Fibroblast of peridontal ligament (primary cell): ENCODE results near the gene BHLHE23.

Experiments
- DNase-seq: peaks from one replicate; pipeline ENCODE4 v3.0.0-alpha.2; 2010; ENCODE audit errors: extremely low read depth

The BHLHE23 gene

DNA sequence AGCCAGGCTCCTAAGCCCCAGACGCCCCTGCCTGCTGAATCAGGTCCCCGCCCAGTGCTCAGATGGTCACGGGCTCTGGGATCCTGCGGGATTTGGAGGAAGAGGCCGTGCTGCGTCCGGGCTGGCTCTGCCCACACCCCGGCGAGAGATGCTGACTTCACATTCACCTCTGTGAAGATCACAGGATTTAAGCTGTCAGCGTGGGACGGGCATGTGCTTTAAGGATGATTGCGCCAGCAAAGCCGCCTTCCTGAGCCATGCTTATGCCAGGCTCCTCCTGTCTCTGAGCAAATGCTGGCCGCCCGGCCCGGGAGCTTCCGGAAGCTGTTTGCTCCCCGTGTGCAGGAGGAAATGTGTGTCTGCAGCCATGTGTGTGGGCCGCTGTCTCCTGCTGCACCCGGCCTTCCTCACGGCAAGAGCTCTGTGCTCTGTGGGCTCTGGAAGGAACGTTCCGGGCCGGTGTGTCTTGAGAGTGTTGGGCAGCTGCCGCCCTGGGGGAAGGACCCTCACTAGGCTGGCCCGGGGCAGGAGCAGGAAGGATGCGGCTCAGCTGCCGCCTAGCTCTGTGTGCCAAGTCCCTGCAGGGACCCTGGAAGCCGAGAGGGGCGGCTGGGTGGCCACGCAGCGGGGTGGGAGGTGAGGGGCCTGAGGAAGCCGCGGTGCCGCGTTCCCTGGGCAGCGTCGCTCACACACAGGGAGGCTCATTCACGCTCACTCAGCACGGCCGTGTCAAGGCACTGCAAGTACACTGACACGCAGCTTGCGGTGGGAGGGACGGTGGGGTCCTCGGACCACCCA, 19.0 kb upstream of the BHLHE23 start:
- peak; percentile 17 for DNase-seq

DNA sequence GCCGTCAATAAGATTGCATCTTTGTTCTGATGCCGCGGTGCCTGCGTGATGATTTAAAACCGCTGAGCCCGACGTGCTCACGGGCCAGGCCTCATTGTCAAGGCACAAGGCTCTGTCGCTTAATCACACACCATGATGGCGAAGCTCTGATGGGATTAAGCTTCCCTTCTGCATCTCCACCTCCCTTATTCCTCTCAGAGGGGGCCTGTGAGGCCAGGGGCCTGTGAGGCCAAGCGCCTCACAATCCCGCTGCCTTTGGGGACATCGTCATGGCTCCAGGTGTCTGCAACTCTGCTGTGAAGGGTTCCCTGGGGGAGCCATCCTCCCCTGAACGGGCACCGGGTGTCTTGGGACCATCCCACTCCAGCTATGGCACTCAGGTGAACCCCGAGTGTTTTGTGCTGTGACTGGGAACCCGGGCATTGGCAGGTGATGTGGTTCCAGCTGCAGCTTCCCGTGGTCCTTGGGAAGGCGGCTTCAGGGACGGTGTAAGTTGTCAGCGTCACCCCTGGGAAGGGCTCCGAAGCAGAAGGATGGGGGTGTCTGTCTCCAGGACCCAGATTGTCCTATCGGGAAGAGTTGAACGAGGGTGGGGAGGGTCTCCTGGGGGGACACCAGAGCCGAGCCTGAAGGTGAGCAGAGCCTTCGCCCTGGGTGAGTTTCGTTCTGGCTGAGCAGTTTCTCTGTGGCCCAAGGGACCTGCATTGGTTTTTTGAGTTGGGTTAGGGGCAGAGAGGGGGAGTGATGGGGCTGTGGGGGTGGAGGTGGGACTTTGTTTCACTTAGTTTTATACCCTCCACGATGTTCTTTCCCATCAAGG, 18.0 kb upstream of the BHLHE23 start:
- no peak for DNase-seq

DNA sequence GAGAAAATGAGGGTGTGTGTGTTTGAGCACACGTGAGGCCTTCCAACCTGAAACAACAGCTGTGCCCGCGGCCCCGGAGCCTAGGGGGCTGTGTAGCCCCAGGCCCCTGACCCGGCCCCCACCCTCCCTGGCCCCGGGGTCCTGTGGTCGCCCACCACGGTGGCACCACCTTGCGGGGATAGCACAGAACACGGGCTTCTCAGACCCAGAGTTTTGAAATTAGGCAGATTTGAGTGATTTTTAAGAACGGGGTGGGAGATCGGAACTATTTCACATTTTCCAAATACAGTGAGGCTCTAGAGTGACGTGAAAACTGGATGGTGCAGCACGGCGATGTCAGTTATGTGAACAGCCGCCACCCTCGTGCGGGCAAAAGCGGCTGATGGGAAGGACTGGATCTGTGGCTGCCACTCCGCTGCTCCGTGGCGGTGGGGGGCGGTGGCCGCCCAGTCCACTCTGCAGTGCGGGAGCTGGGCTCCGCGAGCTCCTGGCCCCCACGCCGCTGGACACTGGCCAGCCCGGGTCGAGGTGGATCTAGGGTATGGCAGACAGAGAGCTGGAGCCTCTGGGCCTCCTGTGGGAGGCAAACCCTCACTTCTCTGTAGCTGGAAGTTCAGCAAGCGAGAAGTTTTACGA, 17.3 kb upstream of the BHLHE23 start:
- no peak for DNase-seq

GRCh38 chr20:63023071-63023935, 16.5 kb upstream of the BHLHE23 start:
- no peak for DNase-seq

DNA sequence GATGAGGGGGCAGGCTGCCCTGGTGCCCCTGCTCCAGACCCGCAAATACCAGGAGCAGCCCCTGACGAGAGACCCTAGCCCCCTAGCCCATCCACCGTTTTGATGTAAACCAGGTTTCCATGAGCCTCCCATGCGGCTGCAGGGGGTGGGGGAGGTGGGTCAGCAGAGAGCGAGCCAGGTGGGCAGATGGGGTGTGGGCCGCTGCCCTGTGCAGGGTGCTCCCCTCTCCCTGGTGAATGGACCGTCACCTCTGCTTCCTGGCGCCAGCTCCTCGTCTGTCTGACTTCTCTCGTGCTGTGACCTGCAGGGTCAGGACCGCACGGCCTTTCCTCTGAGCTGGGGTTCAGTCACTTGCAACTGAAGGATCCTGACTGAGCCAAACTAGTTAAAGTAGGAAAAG, 15.7 kb upstream of the BHLHE23 start:
- no peak for DNase-seq

GRCh38 chr20:63021356-63022321, 14.9 kb upstream of the BHLHE23 start:
- DNase-seq = no peak

- no peak for DNase-seq
Observed at GRCh38 chr20:63020681-63021080, 13.9 kb upstream of the BHLHE23 start.

DNA sequence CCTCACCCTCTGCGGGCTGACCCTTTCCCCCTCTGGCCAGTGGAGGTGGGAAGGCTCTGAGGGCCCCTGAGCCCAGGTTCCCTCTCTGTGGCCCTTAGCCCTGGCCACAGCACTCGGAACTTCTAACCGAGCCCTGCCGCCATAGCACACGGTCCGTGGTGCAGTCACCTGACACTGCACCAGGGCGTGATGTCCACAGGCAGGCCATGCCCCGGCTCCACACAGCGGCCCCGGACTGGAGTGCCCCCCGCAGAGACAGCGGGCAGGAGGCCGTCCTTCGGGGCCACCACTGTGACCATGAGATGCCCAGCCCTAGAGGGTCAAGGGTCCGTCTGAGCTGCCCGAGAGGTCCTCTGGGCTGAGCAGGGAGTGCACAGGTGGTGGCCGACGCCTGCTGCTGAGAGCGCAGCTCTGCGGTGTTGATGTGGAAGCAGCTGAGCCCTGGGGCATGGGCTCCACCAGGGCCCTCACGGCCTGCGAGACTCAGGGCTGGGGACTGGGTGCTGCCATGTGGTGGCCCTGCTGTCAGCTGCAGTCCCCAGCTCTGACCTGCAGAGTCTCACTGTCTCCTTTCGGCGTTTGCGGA, 11.2 kb upstream of the BHLHE23 start:
- no peak for DNase-seq

DNA sequence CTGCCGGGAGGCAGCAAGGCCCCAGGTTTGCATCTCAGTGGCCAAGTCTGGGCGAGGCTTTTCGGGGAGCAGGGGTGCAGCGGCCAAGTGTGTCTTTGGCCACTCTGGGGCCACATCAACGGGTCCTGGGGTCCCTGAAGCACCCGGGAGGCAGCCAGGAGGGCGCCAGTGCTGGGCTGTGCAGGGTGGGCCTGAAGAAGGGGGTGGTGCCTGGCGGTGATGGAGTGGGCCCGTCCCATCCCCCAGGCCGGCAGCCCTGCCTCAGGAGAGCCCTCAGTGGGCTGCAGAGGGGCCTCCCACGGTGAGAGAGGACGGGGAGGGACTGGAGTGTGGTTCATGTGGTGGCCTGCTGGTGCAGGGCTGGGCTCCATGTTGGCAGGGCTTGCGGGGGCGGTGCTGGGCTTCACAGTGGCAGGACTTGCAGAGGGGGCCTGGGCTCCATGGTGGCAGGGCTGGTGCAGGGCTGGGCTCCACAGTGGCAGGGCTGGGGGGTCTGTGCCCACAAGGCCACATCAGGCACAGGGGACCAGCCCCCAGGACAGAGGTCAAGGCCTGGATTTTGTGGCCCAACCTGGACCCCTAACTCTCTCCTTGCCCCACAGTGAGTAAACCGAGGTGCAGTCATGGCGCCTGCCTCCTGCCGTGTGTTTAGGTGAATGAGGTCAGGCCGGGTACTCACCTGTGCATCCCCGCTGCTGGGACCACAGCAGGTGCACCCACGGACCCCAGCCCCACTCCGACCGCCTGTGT, 10.5 kb upstream of the BHLHE23 start:
- no peak for DNase-seq

DNA sequence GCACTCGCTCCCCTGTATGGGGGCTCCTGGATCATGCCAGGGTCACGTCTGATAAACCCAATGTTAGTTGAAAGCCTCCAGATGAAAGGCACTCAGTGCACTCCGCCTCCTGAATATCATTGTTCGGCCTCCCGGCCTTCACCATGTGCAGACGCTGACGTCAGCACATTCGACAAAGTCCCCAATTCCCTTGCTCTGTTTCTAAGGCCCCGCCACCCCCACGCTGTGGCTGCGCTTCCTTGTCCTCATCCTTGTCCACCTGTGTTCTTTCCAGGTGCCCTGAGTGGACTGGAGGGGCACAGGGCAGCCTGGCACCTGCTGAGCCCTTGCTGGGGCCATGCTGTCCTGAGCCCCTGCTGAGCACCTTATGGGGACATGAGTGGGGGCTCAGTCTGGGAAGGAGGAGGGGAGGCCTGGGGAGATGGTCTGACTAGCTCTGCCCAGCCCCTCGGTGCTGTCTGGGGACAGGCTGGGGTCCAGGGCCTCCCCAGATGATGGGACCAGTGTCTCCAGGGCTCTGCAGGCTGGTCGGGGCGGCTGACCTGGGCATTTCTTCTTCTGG, 9.8 kb upstream of the BHLHE23 start:
- no peak for DNase-seq

- DNase-seq = no peak
Observed at GRCh38 chr20:63015662-63016361, 9.0 kb upstream of the BHLHE23 start.

GRCh38 chr20:63015147-63015661, 8.4 kb upstream of the BHLHE23 start:
- no peak for DNase-seq

GRCh38 chr20:63014710-63015109, 7.9 kb upstream of the BHLHE23 start:
- DNase-seq = no peak

- no peak for DNase-seq
Observed at GRCh38 chr20:63014287-63014686, 7.5 kb upstream of the BHLHE23 start.

GRCh38 chr20:63013207-63013606, 6.4 kb upstream of the BHLHE23 start:
- no peak for DNase-seq

DNA sequence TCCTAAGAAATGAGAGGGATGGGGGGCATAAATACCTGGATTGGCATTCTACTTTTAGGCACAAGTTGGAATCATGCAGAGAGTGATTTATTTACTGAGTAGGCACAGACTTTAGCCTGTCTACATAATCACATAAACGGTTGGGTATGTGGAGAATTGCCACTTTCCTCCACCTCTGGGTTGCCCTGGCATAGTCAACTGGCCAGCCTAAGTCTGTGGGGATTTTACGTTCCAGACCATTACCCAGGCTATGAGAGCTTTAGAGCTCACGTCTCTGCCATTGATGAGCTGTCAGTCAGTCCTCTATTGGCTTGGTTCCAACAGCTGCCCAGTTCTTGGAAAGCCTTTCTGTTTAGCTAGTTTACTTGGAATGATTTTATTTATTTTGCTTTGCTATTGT, 5.0 kb upstream of the BHLHE23 start:
- peak; percentile 45 for DNase-seq

- DNase-seq = no peak
Observed at GRCh38 chr20:63009988-63010769, 3.4 kb upstream of the BHLHE23 start.
